ENCODE data around the gene RGMB.

DNA sequence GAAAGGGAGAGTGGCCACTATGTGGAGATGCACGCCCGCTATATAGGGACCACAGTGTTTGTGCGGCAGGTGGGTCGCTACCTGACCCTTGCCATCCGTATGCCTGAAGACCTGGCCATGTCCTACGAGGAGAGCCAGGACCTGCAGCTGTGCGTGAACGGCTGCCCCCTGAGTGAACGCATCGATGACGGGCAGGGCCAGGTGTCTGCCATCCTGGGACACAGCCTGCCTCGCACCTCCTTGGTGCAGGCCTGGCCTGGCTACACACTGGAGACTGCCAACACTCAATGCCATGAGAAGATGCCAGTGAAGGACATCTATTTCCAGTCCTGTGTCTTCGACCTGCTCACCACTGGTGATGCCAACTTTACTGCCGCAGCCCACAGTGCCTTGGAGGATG is 19.8 kb downstream of the RGMB start:
- TF ChIP-seq, protein P1, sequence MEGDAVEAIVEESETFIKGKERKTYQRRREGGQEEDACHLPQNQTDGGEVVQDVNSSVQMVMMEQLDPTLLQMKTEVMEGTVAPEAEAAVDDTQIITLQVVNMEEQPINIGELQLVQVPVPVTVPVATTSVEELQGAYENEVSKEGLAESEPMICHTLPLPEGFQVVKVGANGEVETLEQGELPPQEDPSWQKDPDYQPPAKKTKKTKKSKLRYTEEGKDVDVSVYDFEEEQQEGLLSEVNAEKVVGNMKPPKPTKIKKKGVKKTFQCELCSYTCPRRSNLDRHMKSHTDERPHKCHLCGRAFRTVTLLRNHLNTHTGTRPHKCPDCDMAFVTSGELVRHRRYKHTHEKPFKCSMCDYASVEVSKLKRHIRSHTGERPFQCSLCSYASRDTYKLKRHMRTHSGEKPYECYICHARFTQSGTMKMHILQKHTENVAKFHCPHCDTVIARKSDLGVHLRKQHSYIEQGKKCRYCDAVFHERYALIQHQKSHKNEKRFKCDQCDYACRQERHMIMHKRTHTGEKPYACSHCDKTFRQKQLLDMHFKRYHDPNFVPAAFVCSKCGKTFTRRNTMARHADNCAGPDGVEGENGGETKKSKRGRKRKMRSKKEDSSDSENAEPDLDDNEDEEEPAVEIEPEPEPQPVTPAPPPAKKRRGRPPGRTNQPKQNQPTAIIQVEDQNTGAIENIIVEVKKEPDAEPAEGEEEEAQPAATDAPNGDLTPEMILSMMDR (IDR thresholded peaks at IDR 0.05): no peak
- no peak for TF ChIP-seq ZFX (IDR thresholded peaks at IDR 0.05; ENCODE audit: borderline replicate concordance)
